ENCODE results near the gene C1orf174.

The C1orf174 gene

DNA sequence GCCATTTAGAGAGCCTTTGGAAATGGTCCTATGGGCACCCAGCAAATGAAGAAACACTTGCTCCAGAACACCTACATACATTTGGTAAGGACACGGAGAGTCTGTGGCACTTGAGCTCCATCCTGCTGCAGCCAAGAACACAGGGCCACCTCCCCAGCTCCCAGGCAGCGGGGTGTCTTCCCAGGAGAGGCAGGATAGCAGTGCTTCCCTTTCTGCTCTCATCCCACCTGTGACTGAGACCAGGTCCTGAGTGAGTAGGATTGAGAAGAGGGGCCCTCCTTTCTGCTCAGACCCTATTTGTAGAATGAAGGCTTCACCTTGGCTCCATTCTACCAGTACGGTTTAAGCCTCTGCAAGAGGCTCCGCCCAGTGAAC lies 4.1 kb downstream of the C1orf174 start:
- Histone ChIP-seq H3K9ac (ENCODE audit: low read length) (no peak overlapping the region), H3K9me3 (ENCODE audit: control insufficient read depth, low read length) (no peaks in the 10 kb centered on the region), H3K36me3 (ENCODE audit: control insufficient read depth, insufficient read depth, low read length) (no peaks in the 10 kb centered on the region), H3K4me3 (ENCODE audit: low read length) (no peak overlapping the region), H3K4me1 (ENCODE audit: control insufficient read depth, insufficient read depth, low read length) (peaks cover 5% of the 10 kb centered on the region), H3K27me3 (ENCODE audit: control insufficient read depth, insufficient read depth, low read length) (no peaks in the 10 kb centered on the region)

DNA sequence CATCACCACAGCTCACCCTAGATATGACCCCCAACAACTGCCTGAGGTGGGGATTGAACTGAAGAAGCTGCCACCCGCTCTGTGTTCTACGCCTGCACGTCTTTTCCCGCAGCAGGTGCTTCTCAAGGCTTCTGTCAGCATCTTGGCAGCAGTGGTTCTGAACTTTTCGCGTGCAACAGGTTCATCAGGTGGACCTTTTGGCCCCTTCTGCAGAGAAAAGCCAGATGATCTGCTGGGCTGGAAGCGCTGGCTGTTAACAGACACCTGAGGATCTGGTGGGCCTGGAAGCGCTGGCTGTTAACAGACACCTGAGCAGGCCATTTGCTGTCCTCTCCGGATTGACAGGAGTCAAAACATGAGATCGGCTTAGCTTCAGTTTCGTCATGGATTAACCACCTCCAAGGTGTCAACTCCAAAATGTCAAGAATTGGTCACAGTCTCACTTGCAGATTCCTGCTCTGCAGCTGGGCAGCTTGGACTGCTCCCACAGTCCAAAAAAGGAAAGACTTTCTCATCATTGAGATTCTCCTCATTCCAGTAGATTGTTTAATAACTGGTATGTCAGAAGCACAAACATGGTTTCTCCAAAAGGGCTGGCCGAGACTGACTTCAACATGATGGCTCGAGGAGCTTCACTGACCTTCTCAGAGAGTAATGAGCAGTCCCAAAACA lies 4.7 kb downstream of the C1orf174 start:
- no peak overlapping the region for H3K9ac ChIP-seq (ENCODE audit: low read length)
- H3K27me3 ChIP-seq (ENCODE audit: control insufficient read depth, insufficient read depth, low read length) = no peaks in the 10 kb centered on the region
- H3K36me3 ChIP-seq (ENCODE audit: control insufficient read depth, insufficient read depth, low read length) = no peaks in the 10 kb centered on the region
- H3K4me1 ChIP-seq (ENCODE audit: control insufficient read depth, insufficient read depth, low read length) = peaks cover 5% of the 10 kb centered on the region
- no peak overlapping the region for H3K4me3 ChIP-seq (ENCODE audit: low read length)
- no peaks in the 10 kb centered on the region for H3K9me3 ChIP-seq (ENCODE audit: control insufficient read depth, low read length)

DNA sequence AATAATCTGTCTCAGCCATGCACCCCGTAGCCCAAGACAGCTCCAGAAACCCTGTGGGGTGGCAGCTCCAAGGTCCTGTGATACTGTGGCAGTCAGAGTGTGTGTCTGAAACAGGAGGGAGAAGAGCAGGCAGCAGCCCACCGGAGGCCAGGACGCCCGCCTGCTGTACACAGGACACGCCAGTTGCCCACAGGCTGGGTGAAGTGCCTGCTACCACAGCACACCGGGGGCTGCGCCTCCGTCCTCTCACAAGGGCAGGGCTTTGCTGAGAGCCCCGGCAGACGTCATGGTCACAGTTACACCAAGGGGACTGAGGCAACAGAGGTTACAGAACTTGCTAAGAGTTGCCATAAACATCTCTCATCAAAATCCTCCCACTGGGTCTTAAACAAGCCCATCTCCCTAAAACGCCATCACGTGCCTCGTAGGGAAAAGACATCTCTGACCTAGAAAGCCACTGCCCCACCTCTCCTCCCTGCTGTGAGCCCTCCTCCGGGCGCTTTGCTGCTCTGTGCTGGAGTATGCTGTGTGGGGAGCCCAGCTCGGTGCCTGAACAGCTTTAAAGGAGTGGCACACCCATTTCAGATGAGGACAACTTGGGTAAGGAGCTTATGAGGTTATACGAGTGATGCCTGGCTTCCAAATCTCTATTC lies 5.3 kb downstream of the C1orf174 start:
- Histone ChIP-seq H3K9ac (ENCODE audit: low read length) (no peak overlapping the region), H3K36me3 (ENCODE audit: control insufficient read depth, insufficient read depth, low read length) (no peaks in the 10 kb centered on the region)

GRCh38 chr1:3893190-3893589 lies 6.9 kb downstream of the C1orf174 start:
- H3K4me3 ChIP-seq (ENCODE audit: low read length) = no peak overlapping the region
- no peak overlapping the region for H3K9ac ChIP-seq (ENCODE audit: low read length)
- no peaks in the 10 kb centered on the region for H3K4me1 ChIP-seq (ENCODE audit: control insufficient read depth, insufficient read depth, low read length)
- H3K9me3 ChIP-seq (ENCODE audit: control insufficient read depth, low read length) = no peaks in the 10 kb centered on the region
- H3K36me3 ChIP-seq (ENCODE audit: control insufficient read depth, insufficient read depth, low read length) = no peaks in the 10 kb centered on the region
- no peaks in the 10 kb centered on the region for H3K27me3 ChIP-seq (ENCODE audit: control insufficient read depth, insufficient read depth, low read length)

More for the DNA sequence above, 5.3 kb downstream of the C1orf174 start:
- Histone ChIP-seq H3K4me3 (ENCODE audit: low read length) (no peak overlapping the region), H3K4me1 (ENCODE audit: control insufficient read depth, insufficient read depth, low read length) (peaks cover 5% of the 10 kb centered on the region), H3K9me3 (ENCODE audit: control insufficient read depth, low read length) (no peaks in the 10 kb centered on the region), H3K27me3 (ENCODE audit: control insufficient read depth, insufficient read depth, low read length) (no peaks in the 10 kb centered on the region)

GRCh38 chr1:3892748-3893147 lies 7.3 kb downstream of the C1orf174 start:
- Histone ChIP-seq H3K27me3 (ENCODE audit: control insufficient read depth, insufficient read depth, low read length) (no peaks in the 10 kb centered on the region), H3K9me3 (ENCODE audit: control insufficient read depth, low read length) (no peaks in the 10 kb centered on the region), H3K36me3 (ENCODE audit: control insufficient read depth, insufficient read depth, low read length) (no peaks in the 10 kb centered on the region), H3K4me3 (ENCODE audit: low read length) (no peak overlapping the region), H3K9ac (ENCODE audit: low read length) (no peak overlapping the region), H3K4me1 (ENCODE audit: control insufficient read depth, insufficient read depth, low read length) (no peaks in the 10 kb centered on the region)

DNA sequence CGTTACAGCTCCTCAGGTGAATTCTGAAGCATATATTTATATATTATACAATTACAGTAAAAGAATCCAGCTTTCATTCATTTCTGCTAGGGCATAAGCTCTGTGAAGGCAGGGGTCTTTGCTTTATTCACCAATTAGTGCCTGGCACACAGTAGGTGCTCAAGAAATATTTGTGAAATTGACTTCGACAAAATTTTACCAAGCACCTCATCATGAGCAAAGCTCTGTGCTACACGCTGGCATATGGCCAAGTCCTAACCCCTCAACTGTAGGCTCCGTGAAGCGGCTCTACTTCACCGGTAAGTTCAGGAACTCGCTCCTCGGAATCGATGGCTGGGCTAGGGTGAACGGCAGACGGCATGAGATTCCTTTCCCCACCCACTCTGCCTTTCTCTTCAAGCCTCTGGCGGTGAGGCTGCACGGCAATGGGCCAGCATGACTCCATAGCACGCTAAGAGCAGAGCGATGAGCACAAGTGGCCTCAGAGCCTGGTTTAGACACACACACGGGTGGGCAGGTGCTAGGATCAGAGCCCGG lies 8.7 kb downstream of the C1orf174 start:
- no peaks in the 10 kb centered on the region for H3K27me3 ChIP-seq (ENCODE audit: control insufficient read depth, insufficient read depth, low read length)
- no peaks in the 10 kb centered on the region for H3K9me3 ChIP-seq (ENCODE audit: control insufficient read depth, low read length)
- H3K9ac ChIP-seq (ENCODE audit: low read length) = no peak overlapping the region
- H3K36me3 ChIP-seq (ENCODE audit: control insufficient read depth, insufficient read depth, low read length) = peaks cover 7% of the 10 kb centered on the region
- no peaks in the 10 kb centered on the region for H3K4me1 ChIP-seq (ENCODE audit: control insufficient read depth, insufficient read depth, low read length)
- H3K4me3 ChIP-seq (ENCODE audit: low read length) = no peak overlapping the region

DNA sequence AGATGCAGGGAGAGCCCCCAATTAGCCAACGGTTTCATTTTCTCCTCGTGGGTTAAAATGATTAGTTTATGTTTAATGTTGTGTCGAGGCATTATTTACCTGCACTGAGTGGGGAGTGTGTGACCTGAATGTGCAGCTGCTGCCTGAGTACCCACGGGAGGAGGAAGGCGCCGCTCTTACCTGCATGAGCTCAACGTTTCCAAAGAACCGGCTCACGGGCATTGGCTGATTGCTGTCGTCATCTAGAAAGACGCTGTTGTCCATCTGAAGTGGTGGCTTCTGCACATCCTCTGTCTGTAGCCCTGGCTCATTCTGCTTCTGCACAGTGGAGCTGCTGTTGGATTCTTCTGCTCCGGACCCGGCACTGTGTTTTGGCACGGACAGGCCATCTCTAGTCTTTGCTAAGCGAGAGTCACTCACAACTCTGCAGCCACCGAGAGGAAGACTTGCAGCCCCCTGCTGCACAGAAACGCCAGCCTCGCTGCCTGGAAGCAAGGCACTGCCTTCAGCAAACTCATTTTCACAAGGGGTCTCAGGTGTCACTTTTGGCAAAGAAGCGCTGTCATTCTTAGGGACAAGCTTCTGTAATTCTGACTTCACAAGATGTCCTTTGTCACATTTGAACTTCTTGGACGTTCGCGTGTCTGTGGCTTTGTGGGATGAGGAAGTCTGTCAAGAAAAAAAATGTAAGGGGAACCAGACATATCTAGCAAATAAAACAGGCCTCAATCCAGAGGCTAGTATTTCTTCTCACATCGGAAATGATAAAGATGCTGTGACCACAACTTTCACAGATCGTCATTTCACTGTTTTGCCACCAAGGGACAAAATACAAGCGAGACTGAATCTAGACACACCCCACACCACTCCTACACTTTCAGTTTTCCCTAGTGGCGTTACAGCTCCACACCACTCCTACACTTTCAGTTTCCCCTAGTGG lies 9.4 kb downstream of the C1orf174 start:
- H3K4me3 ChIP-seq (ENCODE audit: low read length) = no peak overlapping the region
- peaks cover 8% of the 10 kb centered on the region for H3K36me3 ChIP-seq (ENCODE audit: control insufficient read depth, insufficient read depth, low read length)
- H3K4me1 ChIP-seq (ENCODE audit: control insufficient read depth, insufficient read depth, low read length) = no peaks in the 10 kb centered on the region
- H3K9ac ChIP-seq (ENCODE audit: low read length) = no peak overlapping the region
- H3K27me3 ChIP-seq (ENCODE audit: control insufficient read depth, insufficient read depth, low read length) = no peaks in the 10 kb centered on the region
- H3K9me3 ChIP-seq (ENCODE audit: control insufficient read depth, low read length) = no peaks in the 10 kb centered on the region

DNA sequence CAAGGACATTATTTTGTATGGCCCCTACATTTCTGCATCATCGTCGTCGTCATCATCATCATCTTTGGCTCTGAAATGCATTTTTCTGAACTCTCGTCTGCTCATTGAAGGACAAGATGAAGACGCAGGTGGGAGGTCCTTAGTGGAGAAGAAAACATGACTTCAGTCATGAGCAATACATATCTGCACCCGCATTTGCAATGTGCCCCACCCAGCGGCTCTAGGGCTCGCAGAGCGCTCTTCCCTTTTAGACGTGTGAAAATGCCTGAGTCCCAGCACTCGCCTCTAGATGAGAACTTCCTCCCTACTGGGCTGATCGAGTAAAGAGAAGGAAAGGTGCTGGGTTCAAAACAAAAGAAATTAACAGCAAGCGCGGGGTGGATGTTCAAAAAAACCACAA lies 10.1 kb downstream of the C1orf174 start:
- Histone ChIP-seq H3K36me3 (ENCODE audit: control insufficient read depth, insufficient read depth, low read length) (peaks cover 8% of the 10 kb centered on the region), H3K4me1 (ENCODE audit: control insufficient read depth, insufficient read depth, low read length) (no peaks in the 10 kb centered on the region), H3K9me3 (ENCODE audit: control insufficient read depth, low read length) (no peaks in the 10 kb centered on the region), H3K27me3 (ENCODE audit: control insufficient read depth, insufficient read depth, low read length) (no peaks in the 10 kb centered on the region), H3K9ac (ENCODE audit: low read length) (no peak overlapping the region), H3K4me3 (ENCODE audit: low read length) (no peak overlapping the region)

DNA sequence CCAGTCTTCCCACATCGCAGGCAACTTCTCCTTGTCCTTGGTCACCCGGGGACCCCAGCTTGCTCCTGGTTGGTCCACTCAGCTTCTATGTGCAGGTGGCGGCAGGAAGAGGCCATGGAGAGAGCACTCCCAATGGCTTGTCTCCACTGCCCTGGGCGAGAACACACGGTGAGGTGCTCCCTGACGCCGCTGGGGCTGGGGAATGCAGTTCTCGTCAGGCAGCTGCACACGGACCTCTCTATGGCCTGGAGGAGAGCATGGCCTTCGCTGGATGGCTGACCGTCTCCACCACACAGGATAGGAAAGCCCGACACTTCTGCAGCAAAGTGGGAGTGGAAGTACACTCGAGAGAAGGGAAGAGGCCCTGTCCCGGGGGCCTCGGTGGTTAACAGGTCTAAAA lies 11.8 kb downstream of the C1orf174 start:
- no peak overlapping the region for H3K9ac ChIP-seq (ENCODE audit: low read length)
- no peaks in the 10 kb centered on the region for H3K4me1 ChIP-seq (ENCODE audit: control insufficient read depth, insufficient read depth, low read length)
- H3K9me3 ChIP-seq (ENCODE audit: control insufficient read depth, low read length) = no peaks in the 10 kb centered on the region
- peaks cover 8% of the 10 kb centered on the region for H3K36me3 ChIP-seq (ENCODE audit: control insufficient read depth, insufficient read depth, low read length)
- H3K27me3 ChIP-seq (ENCODE audit: control insufficient read depth, insufficient read depth, low read length) = no peaks in the 10 kb centered on the region
- no peak overlapping the region for H3K4me3 ChIP-seq (ENCODE audit: low read length)

DNA sequence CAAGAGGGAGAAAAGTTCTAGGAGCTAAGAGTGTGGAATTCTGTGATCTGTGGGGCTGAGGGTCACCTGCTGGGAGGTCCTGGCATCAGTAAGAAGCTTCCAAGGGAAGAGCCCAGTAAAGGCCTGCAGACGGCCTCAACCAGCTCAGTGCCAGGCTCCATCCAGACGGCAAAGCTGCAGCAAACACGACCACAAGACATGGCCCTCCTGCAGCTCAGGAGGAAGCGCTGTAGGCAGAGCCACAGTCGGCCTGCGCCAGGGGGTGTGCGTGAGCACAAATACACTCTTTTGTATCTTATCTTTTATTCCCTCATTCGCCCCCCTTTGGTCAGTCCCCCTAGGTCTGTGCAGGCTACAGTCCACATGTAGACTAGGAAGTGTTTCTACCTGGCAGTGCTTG lies 13.4 kb downstream of the C1orf174 start:
- H3K9me3 ChIP-seq (ENCODE audit: control insufficient read depth, low read length) = no peaks in the 10 kb centered on the region
- no peaks in the 10 kb centered on the region for H3K27me3 ChIP-seq (ENCODE audit: control insufficient read depth, insufficient read depth, low read length)
- H3K9ac ChIP-seq (ENCODE audit: low read length) = no peak overlapping the region
- H3K36me3 ChIP-seq (ENCODE audit: control insufficient read depth, insufficient read depth, low read length) = peaks cover 8% of the 10 kb centered on the region
- H3K4me1 ChIP-seq (ENCODE audit: control insufficient read depth, insufficient read depth, low read length) = no peaks in the 10 kb centered on the region
- no peak overlapping the region for H3K4me3 ChIP-seq (ENCODE audit: low read length)

DNA sequence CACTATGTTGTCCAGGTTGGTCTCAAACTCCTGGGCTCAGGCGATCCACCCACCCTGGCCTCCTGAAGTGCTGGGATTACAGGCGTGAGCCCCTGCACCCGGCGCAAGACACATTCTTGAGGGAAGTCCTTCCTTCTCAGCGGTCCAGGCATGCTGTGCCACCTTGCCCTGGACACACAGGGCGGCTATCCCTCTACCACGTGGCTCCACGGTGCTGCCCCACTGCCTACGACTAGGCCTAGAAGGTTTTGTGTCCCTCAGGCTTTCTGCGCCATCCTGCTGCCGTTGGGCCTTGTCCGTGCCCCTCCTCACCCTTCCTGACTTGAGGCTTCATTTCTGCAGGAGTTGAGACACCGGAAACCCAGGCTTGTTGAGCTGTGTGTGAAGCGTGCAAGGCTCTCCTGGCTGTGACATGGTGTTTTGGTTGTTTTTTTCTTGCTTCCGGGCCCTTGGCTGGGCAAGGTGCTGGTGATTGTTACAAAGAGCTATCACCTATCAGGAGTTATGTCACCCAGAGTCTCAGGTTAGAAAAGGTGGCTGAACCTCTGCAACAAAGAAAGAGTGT lies 13.9 kb downstream of the C1orf174 start:
- H3K4me3 ChIP-seq (ENCODE audit: low read length) = no peak overlapping the region
- H3K9me3 ChIP-seq (ENCODE audit: control insufficient read depth, low read length) = no peaks in the 10 kb centered on the region
- H3K4me1 ChIP-seq (ENCODE audit: control insufficient read depth, insufficient read depth, low read length) = no peaks in the 10 kb centered on the region
- H3K9ac ChIP-seq (ENCODE audit: low read length) = no peak overlapping the region
- H3K36me3 ChIP-seq (ENCODE audit: control insufficient read depth, insufficient read depth, low read length) = peaks cover 8% of the 10 kb centered on the region
- H3K27me3 ChIP-seq (ENCODE audit: control insufficient read depth, insufficient read depth, low read length) = no peaks in the 10 kb centered on the region
